Keratinocyte (primary cell): ENCODE data around the gene SLC41A3. TPM values are rescaled to one million over a fixed set of nuclear protein-coding genes. Genes with fewer than 3 reads are reported as not detected.

Experiments used
- DNase-seq: peaks from one replicate; pipeline ENCODE4 v3.0.0-alpha.2; 2011; ENCODE audit warnings: low read depth, missing footprints, low spot score
- FAIRE-seq: peaks from 2 replicates; lab custom pipeline; 2011; peaks lifted over from hg19 to GRCh38; lab: Jason Lieb, UNC
- H2AFZ ChIP-seq: 2 replicates; pipeline ENCODE4 v1.6.0; 2012; ENCODE audit warnings: low read length, control low read depth, inconsistent platforms; ENCODE audit not compliant: control insufficient read depth
- H3K27ac ChIP-seq: 2 replicates; pipeline ENCODE4 v1.5.1; 2011; ENCODE audit warnings: low read length; ENCODE audit not compliant: control insufficient read depth, insufficient read depth
- H3K27me3 ChIP-seq: 3 replicates; pipeline ENCODE4 v1.6.0; 2011; ENCODE audit warnings: low read length; ENCODE audit not compliant: control insufficient read depth, insufficient read depth; ENCODE audit errors: extremely low read depth
- H3K36me3 ChIP-seq, 2 experiments: 2 replicates in 1 of 2; 3 replicates in 1 of 2; pipeline ENCODE4 v1.5.1; 2011; ENCODE audit warnings: low read length in 2 of 2, mild to moderate bottlenecking in 1 of 2; ENCODE audit not compliant: control insufficient read depth in 2 of 2, insufficient read depth in 2 of 2; ENCODE audit errors: extremely low read depth in 1 of 2
- H3K4me1 ChIP-seq: 3 replicates; pipeline ENCODE4 v1.5.1; 2011; ENCODE audit warnings: low read length; ENCODE audit not compliant: control insufficient read depth, insufficient read depth; ENCODE audit errors: extremely low read depth
- H3K4me2 ChIP-seq: 3 replicates; pipeline ENCODE4 v1.6.0; 2011; ENCODE audit warnings: low read depth, low read length; ENCODE audit not compliant: control insufficient read depth, insufficient read depth; ENCODE audit errors: extremely low read depth
- H3K4me3 ChIP-seq, 3 experiments: fragments of 200-600 bp in 1 of 3; sonication (generic) in 1 of 3; 2 replicates in 2 of 3; 3 replicates in 1 of 3; pipeline ENCODE4 v1.5.1; 2011 to 2016; ENCODE audit warnings: low read length in 3 of 3, mild to moderate bottlenecking in 3 of 3, control low read depth in 2 of 3, inconsistent platforms in 1 of 3, low read depth in 1 of 3, mixed read lengths in 1 of 3, mixed run types in 1 of 3, moderate library complexity in 1 of 3; ENCODE audit not compliant: control insufficient read depth in 2 of 3, insufficient read depth in 2 of 3; ENCODE audit errors: extremely low read depth in 1 of 3
- H3K79me2 ChIP-seq: 2 replicates; pipeline ENCODE4 v1.6.0; 2012; ENCODE audit warnings: low read length; ENCODE audit not compliant: control insufficient read depth, insufficient read depth
- H3K9ac ChIP-seq: 3 replicates; pipeline ENCODE4 v1.6.0; 2011; ENCODE audit warnings: low read length; ENCODE audit not compliant: control insufficient read depth, insufficient read depth; ENCODE audit errors: extremely low read depth
- H3K9me1 ChIP-seq: 3 replicates; pipeline ENCODE4 v1.6.0; 2011; ENCODE audit warnings: low read length; ENCODE audit not compliant: control insufficient read depth, insufficient read depth; ENCODE audit errors: extremely low read depth
- H3K9me3 ChIP-seq: 2 replicates; pipeline ENCODE4 v1.5.1; 2012; ENCODE audit warnings: low read depth, low read length; ENCODE audit not compliant: control insufficient read depth
- H4K20me1 ChIP-seq: 3 replicates; pipeline ENCODE4 v1.6.0; 2011; ENCODE audit warnings: low read length; ENCODE audit not compliant: control insufficient read depth, insufficient read depth; ENCODE audit errors: extremely low read depth
- CTCF ChIP-seq, 3 experiments: IDR thresholded peaks in 1 of 3; conservative IDR thresholded peaks in 1 of 3; optimal IDR thresholded peaks in 1 of 3; 2 replicates in 2 of 3; 3 replicates in 1 of 3; pipeline versions ENCODE3 to v1.5.1; 2011; ENCODE audit warnings: low read length in 3 of 3, mild to moderate bottlenecking in 3 of 3, moderate library complexity in 2 of 3, control low read depth in 1 of 3, inconsistent platforms in 1 of 3; ENCODE audit not compliant: insufficient read depth in 2 of 3; ENCODE audit errors: extremely low read depth in 1 of 3
- EZH2 ChIP-seq: IDR thresholded peaks from one replicate; pipeline ENCODE4 v1.6.1; 2012; ENCODE audit warnings: inconsistent platforms, mild to moderate bottlenecking, low read length, moderate library complexity
- dilution Hi-C: fragments of 300-500 bp; cut with MboI; formaldehyde crosslinking; loops from one replicate; pipeline ENCODE4 v1.7.0; 2020; ENCODE audit warnings: low sequenced_read_pairs; ENCODE audit not compliant: extremely low pct_ligation_motif_present
- polyA plus RNA-seq, 5 experiments: library from polyadenylated mRNA; depleted of rRNA in 3 of 5; stranded (reverse) in 3 of 5; stranded (forward) in 1 of 5; unstranded in 1 of 5; fragments of >200 nt; gene quantifications; 1 replicate in 1 of 5; 2 replicates in 3 of 5; 3 replicates in 1 of 5; pipeline versions ENCODE4 v1.2.1 to v1.2.3, GENCODE V29; 2011 to 2012; ENCODE audit warnings: missing spikeins in 2 of 5, low read depth in 1 of 5, low replicate concordance in 1 of 5

SLC41A3 gene
- polyA plus RNA-seq, 1 donor (not counting 4 experiments of a cell fraction or from before 2014, with no cell fraction given) = 30.2 TPM

GRCh38 chr3:126117212-126117611, 33.3 kb upstream of the SLC41A3 start:
- H3K9me3 ChIP-seq = no peaks in the 10 kb centered on the region
- dilution Hi-C loops = no loop called here
- H3K9me1 ChIP-seq = no peaks in the 10 kb centered on the region
- no peak overlapping the region for H3K9ac ChIP-seq
- no peaks in the 10 kb centered on the region for H4K20me1 ChIP-seq
- H3K36me3 ChIP-seq = no peaks in the 10 kb centered on the region
- no peaks in the 10 kb centered on the region for H3K79me2 ChIP-seq
- FAIRE-seq = no peak
- H3K27me3 ChIP-seq = peaks cover 6% of the 10 kb centered on the region
- TF ChIP-seq CTCF (optimal IDR thresholded peaks at IDR 0.05 in 1 of 3, IDR thresholded peaks at IDR 0.05 in 1 of 3, conservative IDR thresholded peaks at IDR 0.05 in 1 of 3; ENCODE audit: extremely low read depth in 1 of 3, insufficient read depth in 2 of 3, low read length in 3 of 3) (no peak), EZH2 (no peak)
- no peak overlapping the region for H3K4me3 ChIP-seq
- no peak overlapping the region for H3K4me2 ChIP-seq
- no peak overlapping the region for H3K27ac ChIP-seq
- no peaks in the 10 kb centered on the region for H3K4me1 ChIP-seq
- no peak for DNase-seq
- H2AFZ ChIP-seq = no peak overlapping the region

GRCh38 chr3:126116526-126116925, 32.6 kb upstream of the SLC41A3 start:
- Histone ChIP-seq H3K9me1 (no peaks in the 10 kb centered on the region), H3K79me2 (no peaks in the 10 kb centered on the region), H3K4me3 (no peak overlapping the region), H2AFZ (no peak overlapping the region), H3K4me1 (no peaks in the 10 kb centered on the region), H3K27me3 (peaks cover 1% of the 10 kb centered on the region), H4K20me1 (no peaks in the 10 kb centered on the region), H3K36me3 (no peaks in the 10 kb centered on the region), H3K27ac (no peak overlapping the region), H3K4me2 (no peak overlapping the region), H3K9me3 (no peaks in the 10 kb centered on the region), H3K9ac (no peak overlapping the region)
- TF ChIP-seq EZH2 (no peak), CTCF (optimal IDR thresholded peaks at IDR 0.05 in 1 of 3, IDR thresholded peaks at IDR 0.05 in 1 of 3, conservative IDR thresholded peaks at IDR 0.05 in 1 of 3; ENCODE audit: extremely low read depth in 1 of 3, insufficient read depth in 2 of 3, low read length in 3 of 3) (no peak)
- dilution Hi-C loops = no loop called here
- FAIRE-seq (no peak), DNase-seq (no peak)
